HG03159 (cell line): ENCODE measurements around the gene DYRK1A.

ENCODE experiments used
- ATAC-seq: cut with Tn5 transposase; IDR thresholded peaks from one replicate; pipeline ENCODE4 v1.9.1; 2021; ENCODE audit warnings: mild to moderate bottlenecking, moderate library complexity; ENCODE audit not compliant: unreplicated experiment

The DYRK1A gene

GRCh38 chr21:37562920-37563640 lies 196.5 kb downstream of the DYRK1A start:
- ATAC-seq = peak; percentile 7

GRCh38 chr21:37563641-37564340 lies 197.2 kb downstream of the DYRK1A start:
- ATAC-seq = peak; percentile 88

- ATAC-seq = peak; percentile 52
Observed at GRCh38 chr21:37564341-37564923, 197.9 kb downstream of the DYRK1A start.

- no peak for ATAC-seq
Observed at GRCh38 chr21:37564924-37565529, 198.5 kb downstream of the DYRK1A start.

- ATAC-seq = no peak
Observed at GRCh38 chr21:37565530-37566223, 199.1 kb downstream of the DYRK1A start.

- no peak for ATAC-seq
Observed at GRCh38 chr21:37566790-37567615, 200.4 kb downstream of the DYRK1A start.

GRCh38 chr21:37568415-37568814 lies 201.8 kb downstream of the DYRK1A start:
- no peak for ATAC-seq

GRCh38 chr21:37568916-37569315 lies 202.3 kb downstream of the DYRK1A start:
- ATAC-seq = no peak

- ATAC-seq = no peak
Observed at GRCh38 chr21:37571442-37571841, 204.9 kb downstream of the DYRK1A start.

- ATAC-seq = no peak
Observed at GRCh38 chr21:37574316-37574715, 207.7 kb downstream of the DYRK1A start.

- no peak for ATAC-seq
Observed at GRCh38 chr21:37574751-37575150, 208.2 kb downstream of the DYRK1A start.

GRCh38 chr21:37575580-37575979 lies 209.0 kb downstream of the DYRK1A start:
- no peak for ATAC-seq
